ENCODE measurements around the gene KDM2A. TPM values are rescaled to one million over a fixed set of nuclear protein-coding genes. Genes with fewer than 3 reads are reported as not detected.

KDM2A gene
- total and polyA plus RNA-seq, 2 of the 13 experiments (the other 11 are each of a cell fraction or from before 2014, with no cell fraction given), result 31.3 to 31.4 TPM

DNA sequence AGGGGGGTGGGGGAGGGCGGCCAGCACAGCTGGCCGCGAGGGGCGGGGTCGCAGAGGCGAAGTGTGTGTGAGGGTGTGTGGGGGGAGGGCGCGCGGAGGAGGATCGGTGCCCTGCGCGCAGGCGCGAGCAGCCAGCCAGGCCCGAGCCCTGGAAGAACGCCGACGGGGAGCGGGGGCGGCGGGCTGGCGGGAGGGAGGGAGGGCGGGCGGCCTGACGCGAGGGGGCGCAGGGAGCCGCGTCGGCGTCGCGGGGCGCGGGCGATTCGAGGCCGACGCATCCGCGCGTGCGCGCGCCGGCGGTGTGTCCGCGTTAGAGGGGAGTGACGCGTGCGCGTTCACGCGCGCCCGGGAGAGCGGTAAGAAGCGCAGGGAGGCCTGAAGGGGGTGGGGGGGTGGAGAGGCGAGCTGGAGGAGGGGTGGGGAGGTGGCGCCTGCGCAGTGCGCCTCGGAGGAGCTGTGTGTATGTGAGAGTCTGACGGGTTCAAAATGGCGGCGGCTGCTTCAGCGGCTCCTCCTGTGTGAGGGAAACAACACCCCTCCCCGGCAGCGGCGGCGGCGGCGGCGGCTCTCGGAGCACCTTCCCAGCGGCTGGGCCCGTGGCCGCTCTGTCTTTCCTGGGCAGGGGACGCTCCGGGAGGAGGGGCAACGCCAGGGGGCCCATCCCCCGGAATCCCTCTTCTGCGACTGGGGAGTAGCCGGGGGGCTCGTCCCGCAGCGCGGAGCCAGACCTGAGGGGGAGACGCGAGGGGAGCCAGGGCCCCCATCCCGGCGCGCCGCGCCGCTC lies at the start of gene KDM2A (continued):
- TF ChIP-seq ZHX2 (IDR thresholded peaks at IDR 0.05; ENCODE audit: low read depth) (peak; percentile 51; the same call in 1 of the 2 replicates), ZHX2 (CRISPR knock-in tag; IDR thresholded peaks at IDR 0.05; ENCODE audit: borderline replicate concordance) (no peak), MAZ (IDR thresholded peaks at IDR 0.05; ENCODE audit: borderline replicate concordance, low read depth, low read length) (no peak; the same call in 1 of the 2 replicates), MAZ (CRISPR knock-in tag; IDR thresholded peaks at IDR 0.05; ENCODE audit: low read depth) (peak; percentile 56; the same call in 1 of the 2 replicates), YY1 (IDR thresholded peaks at IDR 0.05; ENCODE audit: insufficient read depth, insufficient replicate concordance, low read depth, low read length) (peak; percentile 93), ARHGAP35 (CRISPR knock-in tag; IDR thresholded peaks at IDR 0.05; ENCODE audit: borderline replicate concordance) (0 out of 2 replicates have a peak, but pooled peaks have one; percentile 43), ERF (CRISPR knock-in tag; IDR thresholded peaks at IDR 0.05) (peak; percentile 33; the same call in 1 of the 2 replicates), EZH2 (conservative IDR thresholded peaks at IDR 0.05; ENCODE audit: low read depth, low read length) (no peak), KMT2A (CRISPR knock-in tag; IDR thresholded peaks at IDR 0.05) (peak; percentile 66; the same call in 1 of the 2 replicates), ZNF460 (CRISPR knock-in tag; IDR thresholded peaks at IDR 0.05; ENCODE audit: borderline replicate concordance) (no peak), DMAP1 (CRISPR knock-in tag; IDR thresholded peaks at IDR 0.05) (peak; percentile 54; the same call in 1 of the 2 replicates), CREB1 (IDR thresholded peaks at IDR 0.05) (peak; percentile 53; the same call in 1 of the 2 replicates), CREB1 (CRISPR knock-in tag; IDR thresholded peaks at IDR 0.05) (no peak), STAG1 (CRISPR knock-in tag; IDR thresholded peaks at IDR 0.05) (peak; percentile 22; the same call in 1 of the 2 replicates), KAT7 (CRISPR knock-in tag; IDR thresholded peaks at IDR 0.05; ENCODE audit: borderline replicate concordance) (peak; percentile 57; the same call in 1 of the 2 replicates), TGIF2 (CRISPR knock-in tag; IDR thresholded peaks at IDR 0.05) (0 out of 2 replicates have a peak, but pooled peaks have one; percentile 12), ATF7-NPFF (CRISPR knock-in tag; IDR thresholded peaks at IDR 0.05; ENCODE audit: low read depth) (peak; percentile 71; the same call in 1 of the 2 replicates), ZFX (CRISPR knock-in tag; IDR thresholded peaks at IDR 0.05; ENCODE audit: low read depth) (peak; percentile 76), HOXA3 (CRISPR knock-in tag; IDR thresholded peaks at IDR 0.05) (peak; percentile 77; the same call in 1 of the 2 replicates)
- TF ChIP-seq, protein P1, sequence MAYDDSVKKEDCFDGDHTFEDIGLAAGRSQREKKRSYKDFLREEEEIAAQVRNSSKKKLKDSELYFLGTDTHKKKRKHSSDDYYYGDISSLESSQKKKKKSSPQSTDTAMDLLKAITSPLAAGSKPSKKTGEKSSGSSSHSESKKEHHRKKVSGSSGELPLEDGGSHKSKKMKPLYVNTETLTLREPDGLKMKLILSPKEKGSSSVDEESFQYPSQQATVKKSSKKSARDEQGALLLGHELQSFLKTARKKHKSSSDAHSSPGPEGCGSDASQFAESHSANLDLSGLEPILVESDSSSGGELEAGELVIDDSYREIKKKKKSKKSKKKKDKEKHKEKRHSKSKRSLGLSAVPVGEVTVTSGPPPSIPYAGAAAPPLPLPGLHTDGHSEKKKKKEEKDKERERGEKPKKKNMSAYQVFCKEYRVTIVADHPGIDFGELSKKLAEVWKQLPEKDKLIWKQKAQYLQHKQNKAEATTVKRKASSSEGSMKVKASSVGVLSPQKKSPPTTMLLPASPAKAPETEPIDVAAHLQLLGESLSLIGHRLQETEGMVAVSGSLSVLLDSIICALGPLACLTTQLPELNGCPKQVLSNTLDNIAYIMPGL (CRISPR knock-in tag; IDR thresholded peaks at IDR 0.05; ENCODE audit: borderline replicate concordance in 1 of 2, low read depth in 1 of 2), result peak in 1 of 2 experiments; percentile 60; a peak in 1 of 4 replicates
